Occipital lobe (tissue), 2 donors: Measurements from ENCODE around the gene IL11. TPM values are rescaled to one million over a fixed set of nuclear protein-coding genes. Genes with fewer than 3 reads are reported as not detected.
"Not testable (repeated sequence)": the region's sequence is repeated elsewhere in the genome, so short reads cannot be mapped to it uniquely, and the experiment has no call there.

Experiments used
- DNase-seq: peaks from one replicate; lab custom pipeline; 2025; lab: John Stamatoyannopoulos, UW
- total RNA-seq: library from RNA; depleted of rRNA; stranded (reverse); fragments of >200 nt; gene quantifications from one replicate; pipeline ENCODE4 v1.2.3, GENCODE V29; 2014

Gene IL11
- total RNA-seq, result 0.16 TPM

DNA sequence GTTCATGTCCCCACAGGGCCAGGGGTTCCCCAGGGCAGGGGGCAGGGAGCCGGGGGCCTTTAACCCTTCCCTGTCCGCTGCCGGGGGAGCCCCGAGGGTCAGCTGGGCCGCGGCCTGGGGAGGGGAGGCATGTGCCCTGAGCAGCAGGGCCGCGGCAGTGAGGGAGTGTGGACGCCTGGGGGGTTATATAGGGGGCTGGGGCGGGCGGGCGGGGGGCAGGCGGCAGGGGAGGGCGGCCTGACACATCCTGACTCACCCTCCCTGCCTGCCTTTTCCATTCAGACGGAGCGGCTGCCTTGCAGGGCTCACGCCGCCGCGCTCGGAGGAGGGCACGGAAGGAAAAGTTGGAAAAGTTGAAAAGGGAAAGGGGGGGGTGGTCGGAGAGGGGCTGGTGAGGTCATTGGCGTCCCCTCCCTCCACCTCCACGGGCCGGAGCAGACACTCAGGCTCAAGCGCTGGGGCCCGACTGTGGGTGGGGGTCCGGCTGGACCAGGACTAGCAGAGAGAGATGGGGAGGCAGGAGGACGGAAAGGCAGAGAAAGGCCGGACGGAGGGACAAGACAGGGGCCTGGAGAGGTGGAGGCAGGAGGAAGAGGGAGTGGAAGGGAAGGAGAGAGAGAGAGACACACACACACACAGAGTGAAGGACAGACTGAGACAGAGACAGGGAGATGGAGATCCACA is at the start of gene IL11:
IL11 (minus strand) TSS at position 159 of the 684 bp plus-strand sequence; CDS start at position 6, 153 bp downstream.
- no peak for DNase-seq

DNA sequence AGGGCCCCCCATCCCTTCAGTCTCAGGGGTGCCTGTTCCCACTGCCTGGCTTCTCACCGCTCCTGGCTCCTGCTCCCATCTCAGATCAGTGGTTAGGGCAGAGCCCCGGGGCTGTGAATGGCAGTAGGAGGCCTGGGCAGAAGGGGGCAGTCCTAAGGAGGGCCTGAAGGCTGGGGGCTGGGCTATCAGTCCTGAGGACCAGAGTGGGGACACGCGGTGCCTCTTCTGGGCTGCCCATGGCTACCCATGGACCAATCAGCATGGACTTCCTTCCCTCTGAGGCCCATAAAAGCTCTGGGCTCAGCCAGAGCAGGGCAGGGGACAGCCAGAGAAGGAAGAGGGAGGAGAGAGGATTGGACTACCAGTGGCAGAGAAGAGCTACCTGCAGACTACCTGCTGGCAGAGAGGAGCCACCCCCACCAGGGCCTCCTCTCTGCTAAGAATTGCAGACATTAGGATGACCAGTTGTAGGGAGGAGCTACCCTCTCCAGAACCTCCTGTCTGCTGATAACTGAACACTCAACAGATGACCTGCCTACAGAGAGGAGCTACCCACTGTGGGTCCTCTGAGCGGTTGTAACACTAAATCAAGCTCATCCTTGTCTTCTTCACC is 49.5 kb upstream of the IL11 start:
- DNase-seq, result no peak

DNA sequence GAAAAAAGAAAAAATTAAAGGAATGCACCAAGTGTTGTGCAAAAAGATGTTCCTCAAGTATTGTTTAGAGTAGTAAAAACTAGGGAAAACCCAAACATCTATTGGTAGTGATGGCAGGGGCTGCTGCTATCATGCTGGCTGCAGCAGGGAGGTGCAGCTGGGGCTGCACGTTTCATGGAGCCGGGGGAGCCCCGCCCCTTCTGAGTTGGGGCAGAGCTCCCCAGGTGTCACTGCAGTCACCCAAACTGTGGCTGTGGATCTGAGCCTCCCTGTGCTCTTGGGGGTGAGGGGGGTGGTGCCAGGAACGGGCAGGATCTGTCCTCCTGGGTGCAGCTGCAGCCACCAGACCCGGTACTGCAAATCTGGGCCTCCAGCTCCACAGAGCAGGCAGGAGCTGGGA is 48.8 kb upstream of the IL11 start:
- no peak for DNase-seq

DNA sequence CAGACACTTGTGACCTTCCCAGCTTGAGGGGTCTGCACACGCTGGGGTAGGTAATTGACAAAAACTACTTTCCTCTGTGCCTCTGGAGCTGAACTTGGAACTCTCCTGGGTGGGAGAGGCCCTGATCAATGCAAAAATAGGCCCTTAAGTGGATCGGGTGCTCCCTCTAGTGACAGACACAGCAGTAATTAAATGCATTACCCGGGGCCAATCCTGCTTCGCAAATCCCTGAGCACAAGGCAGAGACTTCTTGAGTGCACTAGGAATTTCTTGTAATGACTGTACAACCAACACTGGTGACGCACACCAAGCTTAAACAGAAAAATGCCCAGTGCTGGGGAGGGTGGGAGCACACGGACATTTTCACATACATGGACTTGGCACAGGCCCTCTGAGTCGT is 47.9 kb upstream of the IL11 start:
- DNase-seq, result peak; percentile 27

DNA sequence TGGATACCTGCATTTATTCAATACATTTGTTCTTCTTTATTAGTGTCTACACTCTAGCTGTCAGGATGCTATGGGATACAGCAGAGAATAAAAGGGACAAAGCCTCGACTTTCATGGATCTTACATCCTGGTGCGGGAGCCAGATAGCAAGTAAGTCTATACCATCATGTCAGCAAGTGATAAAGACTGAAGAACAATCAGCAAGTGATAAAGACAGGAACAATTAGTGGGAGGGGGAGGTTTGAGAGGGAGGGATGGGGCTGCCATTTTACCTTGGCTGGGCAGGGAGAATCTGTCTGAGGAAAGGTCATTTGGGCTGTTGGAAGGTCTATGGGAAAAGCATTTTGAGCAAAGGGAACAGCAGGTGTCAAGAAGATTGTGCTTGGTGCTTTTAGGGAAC is 39.9 kb upstream of the IL11 start:
- no peak for DNase-seq

DNA sequence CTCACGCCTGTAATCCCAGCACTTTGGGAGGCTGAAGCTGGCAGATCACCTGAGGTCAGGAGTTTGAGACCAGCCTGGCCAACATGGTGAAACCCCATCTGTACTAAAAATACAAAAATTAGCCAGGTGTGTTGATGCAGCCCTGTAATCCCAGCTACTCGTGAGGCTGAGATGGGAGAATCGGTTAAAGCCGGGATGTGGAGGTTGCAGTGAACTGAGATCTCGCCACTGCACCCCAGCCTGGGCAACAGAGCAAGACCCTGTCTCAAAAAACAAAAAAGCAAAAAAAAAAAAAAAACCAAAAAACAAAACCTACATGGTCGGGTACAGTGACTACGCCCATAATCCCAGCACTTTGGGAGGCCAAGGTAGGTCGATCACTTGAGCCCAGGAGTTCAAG is 38.9 kb upstream of the IL11 start:
- DNase-seq, result not testable (repeated sequence)

DNA sequence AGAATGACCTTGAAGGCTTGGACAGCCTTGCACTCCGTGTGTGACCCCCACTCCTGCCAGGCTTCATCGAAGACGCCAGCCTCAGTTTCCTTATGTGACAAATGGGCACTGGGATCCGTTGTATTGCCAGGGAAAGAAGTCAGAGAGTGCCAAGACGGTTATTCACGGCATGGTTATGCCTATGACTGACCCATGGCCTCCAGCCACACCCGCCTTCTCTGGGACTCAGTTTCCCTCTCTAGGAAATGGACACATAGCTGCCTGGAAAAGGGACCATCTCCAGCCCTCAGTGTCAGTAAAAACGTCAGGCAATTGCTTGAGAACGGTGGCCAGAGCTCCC is 38.2 kb upstream of the IL11 start:
- DNase-seq, result no peak

DNA sequence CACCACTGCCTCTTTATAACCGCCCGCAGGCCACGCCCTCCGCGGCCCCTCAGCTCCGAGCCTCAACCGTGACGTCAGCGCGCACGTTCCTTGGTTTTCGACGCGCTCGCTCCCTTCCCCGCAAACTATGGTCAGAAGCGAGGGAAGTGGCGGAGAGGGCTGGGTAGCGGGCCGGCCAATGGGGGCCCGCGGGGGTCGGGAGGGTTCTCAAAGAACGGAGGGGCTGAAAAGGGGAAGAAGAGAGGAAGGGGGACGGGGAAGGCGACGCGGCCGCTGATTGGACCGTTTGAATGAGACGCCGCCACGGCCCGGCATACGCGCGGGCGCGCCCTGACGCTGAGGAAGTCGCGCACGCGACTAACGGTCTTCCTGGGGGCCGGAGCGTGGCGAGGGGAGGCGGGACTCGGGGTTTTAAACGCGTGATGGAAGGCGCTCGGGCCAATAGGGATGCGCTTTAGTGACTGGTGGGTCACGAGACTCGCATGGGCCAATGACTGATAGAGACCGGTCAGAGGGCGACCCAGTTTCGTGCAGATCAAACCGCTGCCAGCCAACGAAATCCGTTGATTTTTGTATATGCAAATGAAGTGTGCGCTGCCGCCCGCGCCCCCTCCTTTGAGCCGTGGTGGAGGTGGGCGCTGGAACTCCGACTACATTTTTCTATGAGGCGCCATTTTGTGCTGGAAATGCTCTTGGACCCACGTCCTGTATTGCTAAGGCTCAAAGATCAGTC is 37.7 kb upstream of the IL11 start:
- DNase-seq, result peak; percentile 97

DNA sequence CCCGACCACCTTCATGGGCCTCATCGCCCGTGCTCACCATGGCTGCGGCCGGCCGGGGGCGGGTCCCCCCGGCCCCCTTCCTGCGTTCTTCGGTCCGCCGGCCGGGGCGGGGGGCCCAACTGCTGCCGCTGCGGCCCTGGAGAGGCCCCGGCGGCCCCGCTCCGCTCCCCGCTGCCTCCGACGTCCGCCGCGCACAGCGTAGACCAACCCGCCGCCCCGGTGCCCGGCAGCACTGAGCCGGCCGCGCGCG is 37.2 kb upstream of the IL11 start, which contains the start of gene UBE2S:
UBE2S (minus strand) TSS at position 239 of the 250 bp plus-strand sequence; CDS start at position 40, 199 bp downstream.
- not testable (repeated sequence) for DNase-seq

DNA sequence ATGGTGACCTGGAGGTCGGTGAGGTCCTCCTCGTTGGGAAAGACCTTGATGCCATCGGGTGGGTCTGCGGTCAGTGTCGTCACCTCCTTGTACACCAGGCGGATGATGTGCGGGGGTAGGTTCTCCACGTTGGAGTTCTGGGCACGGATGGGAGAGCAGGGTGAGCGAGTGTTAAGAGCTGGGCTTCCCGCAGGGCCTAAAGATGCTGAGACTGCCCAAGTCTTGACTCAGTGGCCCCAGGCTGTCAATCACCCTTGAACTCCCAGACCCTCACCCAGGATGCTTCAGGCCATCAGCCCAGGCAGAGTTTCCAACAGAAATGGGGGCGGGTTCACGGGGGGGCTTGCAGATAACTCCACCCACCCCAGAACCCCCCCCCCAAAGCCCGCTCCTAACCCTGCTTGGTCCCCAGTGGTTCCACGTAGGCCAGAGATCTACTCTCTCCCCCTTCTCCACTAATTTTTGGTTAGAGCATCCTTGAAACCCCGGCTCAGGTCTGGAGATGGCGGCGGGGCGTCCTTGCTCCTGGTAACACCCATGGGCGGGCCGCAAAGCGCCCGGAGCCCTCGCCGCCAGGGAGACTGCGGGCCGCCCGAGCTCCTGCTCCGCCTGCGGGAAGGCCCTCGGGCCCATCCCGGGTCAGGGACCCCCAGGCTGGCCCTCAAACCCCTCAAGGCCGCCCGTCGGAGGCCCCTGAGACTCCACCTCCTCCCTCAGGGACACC is 36.7 kb upstream of the IL11 start:
- no peak for DNase-seq

DNA sequence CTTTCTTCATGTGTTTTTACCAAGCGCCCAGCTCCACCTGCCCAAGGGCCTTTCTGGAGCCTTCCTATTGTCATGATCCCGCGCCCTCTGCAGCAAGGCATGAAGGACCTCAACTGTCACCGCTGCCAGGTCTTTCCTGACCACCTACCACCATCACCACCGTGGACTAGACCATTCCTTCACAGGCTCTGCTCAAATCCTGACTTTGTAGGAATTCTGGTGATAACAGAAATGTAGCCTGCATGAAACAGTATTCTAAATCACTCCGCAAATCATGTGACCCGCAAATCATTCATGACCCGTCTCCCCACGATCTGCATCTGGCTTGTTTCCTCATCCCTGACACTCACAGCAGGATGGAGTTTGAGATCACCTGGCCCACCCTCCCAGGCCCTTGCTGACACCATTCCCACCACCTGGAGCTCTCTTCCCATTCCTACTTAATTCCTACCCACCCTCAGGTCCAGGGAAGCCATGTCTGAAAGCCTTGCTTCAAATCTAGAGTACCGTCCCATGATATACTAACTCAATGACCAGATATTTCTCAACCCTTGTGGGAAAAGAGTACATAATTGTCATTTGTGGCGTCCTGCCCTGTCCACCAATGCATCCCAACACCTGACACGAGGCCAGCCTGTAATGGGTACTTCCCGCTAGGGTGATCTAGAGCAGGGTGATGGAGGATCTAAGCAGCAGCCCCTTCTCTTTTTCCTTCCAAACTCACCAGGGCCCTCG is 36.0 kb upstream of the IL11 start:
- no peak for DNase-seq

DNA sequence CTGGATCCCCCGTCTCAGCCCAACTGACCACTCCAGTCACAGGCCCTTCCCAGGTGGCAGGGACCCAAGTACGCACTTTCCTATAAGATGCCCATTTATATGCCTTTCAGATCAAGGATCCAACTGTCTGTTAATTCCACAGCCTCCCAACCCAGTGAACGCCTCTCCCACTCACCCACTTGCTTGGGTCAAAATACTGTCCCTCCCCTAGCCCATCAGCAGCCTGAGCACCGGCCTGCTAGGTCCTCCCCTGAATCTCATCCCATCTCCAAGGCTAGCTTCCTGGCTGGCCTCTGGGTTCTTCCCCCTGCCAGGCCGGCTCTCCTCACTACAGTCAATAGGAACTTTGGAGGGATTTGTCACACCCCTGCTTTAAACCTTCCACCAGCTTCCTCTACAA is 35.4 kb upstream of the IL11 start:
- DNase-seq, result no peak

DNA sequence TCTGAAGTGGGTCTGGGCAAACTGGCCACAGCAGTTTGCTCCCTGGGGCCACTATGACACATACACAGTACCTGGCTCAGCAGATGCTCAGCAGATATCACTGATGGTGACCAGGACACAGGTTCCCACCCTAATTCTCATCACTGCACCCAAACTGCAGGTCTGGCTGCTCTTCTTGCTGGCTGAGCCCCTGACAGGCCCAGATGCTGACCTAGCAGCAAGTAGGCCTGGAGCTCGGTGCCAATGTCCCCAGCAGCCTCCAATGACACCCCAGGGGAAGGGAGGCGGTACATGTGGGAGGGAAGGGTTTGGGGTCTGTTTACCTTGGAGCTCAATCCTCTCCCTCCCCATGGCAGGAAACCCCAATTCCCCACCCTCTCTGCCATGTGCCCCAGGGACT is 32.2 kb upstream of the IL11 start:
- no peak for DNase-seq

DNA sequence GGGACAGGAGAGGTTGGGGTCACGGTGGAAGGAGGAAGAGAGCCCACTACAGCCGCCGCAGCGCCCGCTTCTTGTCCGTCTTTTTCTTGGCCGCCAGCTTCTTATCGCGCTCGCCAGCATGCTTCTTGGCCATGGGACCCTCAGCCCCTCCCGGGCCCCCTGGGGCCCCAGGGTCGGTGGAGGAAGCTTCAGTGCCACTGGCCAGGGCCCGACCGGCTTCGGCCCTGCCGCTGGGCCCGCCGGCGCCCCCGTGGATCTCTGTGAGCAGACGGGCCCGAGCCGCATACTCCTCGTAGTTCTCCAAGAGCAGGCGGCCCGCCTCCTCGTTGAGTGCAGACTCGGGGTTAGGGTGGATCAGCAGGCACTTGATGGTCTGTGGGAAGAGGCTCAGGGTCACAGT is 31.1 kb upstream of the IL11 start:
- not testable (repeated sequence) for DNase-seq

DNA sequence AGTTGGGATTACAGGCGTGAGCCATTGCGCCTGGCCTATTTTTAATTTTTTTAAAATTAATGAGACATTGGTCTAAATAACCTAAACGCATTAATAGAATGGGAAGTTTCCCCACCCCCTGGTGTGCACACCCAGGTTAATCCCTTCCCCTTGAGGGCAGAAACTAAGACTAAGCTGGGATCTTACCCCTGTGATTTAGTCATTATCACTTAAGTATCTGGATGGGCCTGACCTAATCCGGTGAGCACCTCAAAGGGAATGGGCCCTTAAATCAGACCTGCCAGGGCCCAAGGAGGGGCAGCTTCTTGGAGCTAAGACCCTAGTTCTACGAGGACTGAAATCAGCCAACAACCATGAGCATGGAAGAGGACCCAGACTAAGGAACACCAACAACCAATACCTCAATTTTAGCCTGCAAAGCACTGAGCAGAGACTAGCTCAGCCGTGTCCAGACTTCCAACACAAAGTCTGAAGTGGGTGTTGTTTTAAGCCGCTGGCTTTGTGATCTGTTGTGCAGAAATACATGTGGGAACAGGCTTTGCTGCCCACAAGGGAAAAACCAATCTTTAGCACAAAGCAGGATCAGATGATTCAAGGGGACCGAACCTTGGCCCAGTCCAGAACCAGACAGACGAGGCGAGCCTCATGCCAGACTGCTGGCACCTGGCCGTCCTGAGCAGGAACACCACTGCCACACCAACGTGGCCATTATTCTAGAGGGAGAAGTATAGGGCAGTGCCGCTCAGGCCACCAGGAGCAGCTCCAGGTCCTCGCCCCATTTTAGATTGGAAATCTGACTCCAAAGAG is 30.2 kb upstream of the IL11 start:
- no peak for DNase-seq

DNA sequence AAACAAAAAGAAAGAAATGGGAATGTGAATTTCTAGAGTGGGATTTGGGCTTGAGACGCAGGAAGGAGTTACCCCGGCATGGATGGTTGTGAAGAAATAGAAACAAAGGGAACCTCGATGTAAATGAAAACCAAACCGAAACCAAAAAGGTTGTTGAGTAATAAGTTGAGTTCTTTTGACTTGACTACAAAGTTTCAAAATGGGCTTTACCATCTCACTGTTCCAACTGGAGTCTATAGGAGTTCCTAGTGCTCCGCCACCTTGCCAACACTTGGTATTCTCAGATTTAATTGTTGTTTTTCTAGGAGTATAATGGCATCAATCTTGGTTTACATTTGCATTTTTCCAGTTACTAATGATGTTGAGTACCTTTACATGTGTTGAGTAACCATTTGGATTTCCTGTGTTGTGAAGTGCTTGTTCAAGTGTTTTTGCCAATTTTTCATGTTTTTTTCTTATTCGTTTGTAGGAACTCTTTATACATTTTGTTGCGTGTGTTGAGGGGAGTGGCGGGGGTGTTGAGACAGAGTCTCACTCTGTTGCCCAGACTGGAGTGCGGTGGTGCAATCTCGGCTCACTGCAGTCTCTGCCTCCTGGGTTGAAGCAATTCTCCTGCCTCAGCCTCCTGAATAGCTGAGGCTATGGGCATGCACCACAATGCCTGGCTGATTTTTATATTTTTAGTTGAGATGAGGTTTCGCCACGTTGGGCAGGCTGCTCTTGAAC is 28.1 kb upstream of the IL11 start:
- no peak for DNase-seq

DNA sequence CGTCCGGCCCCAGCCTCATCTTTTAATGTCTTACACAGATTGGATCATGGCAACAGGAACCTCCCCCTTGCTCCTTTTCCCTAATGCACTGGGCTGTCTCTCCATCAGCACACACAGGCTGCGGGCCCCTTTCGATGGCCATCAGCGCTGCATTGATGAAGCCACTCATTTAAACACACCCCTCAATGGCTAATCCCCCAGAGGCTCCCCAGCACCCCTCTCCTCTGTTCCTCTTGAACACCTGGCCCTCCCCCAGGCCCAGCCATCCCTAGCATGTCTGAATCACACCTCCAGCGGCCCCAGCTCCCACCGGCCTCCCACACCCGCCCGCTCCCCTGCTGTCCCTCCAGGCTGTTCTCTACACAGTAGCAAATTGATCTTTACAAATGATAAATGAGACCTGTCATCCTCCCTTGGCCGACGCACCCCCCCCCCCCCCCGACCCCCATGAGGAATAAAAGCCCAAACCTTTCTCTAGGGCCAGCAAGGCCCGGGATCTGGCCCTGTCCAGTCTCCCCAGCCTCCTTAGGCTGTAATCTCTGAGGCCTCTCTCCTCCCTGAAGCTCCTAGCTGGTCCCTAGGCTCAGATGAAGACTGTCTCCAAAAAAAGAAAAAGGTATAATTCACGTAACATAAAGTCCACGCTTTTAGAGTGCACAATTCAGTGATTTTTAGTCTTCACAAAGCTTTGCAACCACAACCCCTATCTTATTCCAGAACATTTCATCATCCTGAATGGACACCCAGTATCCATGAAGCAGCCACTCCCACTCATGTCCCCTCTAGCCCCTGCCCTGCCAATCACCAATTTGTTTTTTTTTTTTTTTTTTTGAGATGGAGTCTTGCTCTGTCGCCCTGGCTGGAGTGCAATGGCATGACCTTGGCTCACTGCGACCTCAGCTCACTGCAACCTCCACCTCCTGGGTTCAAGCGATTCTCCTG is 22.8 kb upstream of the IL11 start:
- DNase-seq, result no peak

DNA sequence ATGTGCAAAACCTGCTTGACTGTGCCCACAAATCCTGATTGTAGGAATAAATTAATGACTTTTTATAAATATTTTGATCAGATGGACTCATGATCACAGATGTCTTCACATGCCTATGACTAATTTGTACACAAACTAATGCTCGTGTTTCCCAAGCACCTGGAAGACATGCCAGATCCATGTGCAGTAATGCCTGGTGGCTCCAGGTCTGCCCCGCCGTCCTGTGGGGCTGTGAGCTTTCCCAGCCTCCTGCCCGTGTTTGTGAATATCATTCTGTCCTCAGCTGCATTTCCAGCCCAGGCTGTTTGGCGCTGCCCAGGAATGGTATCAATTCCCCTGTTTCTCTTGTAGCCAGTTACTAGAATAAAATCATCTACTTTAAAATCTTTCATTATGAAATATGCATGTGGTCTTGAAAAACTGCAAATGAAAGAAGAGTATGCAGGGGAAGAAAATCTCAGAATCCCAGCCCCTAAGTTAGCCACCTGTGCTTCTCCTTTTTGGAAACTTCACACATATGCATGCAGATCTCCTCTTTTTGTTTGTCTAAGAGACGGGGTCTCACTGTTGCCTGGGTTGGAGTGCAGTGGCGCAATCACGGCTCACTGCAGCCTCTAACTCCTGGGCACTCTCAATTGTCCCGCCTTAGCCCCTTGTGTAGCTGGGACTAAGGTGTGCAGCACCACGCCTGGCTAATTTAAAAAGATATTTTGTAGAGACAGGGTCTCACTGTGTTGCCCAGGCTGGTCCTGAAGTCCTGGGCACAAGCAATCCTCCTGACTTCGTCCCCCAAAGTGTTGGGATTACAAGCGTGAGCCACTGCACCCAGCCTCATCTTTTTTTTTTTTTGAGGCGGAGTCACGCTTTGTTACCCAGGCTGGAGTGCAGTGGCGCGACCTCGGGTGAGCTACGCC is 21.7 kb upstream of the IL11 start:
- DNase-seq, result no peak
